Measurements from ENCODE around the gene KCNQ2.

The KCNQ2 gene

GRCh38 chr20:63478346-63479302 lies 6.2 kb upstream of the KCNQ2 start:
- peaks cover 7% of the 10 kb centered on the region; the same call in 1 of the 2 replicates for H3K27me3 ChIP-seq (ENCODE audit: low read depth, low read length)
- H3K9me3 ChIP-seq (ENCODE audit: insufficient read depth, low read length) = no peaks in the 10 kb centered on the region
- H3K4me2 ChIP-seq (ENCODE audit: low read length) = no peak overlapping the region
- no peaks in the 10 kb centered on the region for H3K79me2 ChIP-seq (ENCODE audit: low read length)
- H2AFZ ChIP-seq (ENCODE audit: low read depth, low read length) = no peak overlapping the region
- H3K36me3 ChIP-seq (replicated peaks; ENCODE audit: low read depth, low read length) = no peaks in the 10 kb centered on the region
- no peak overlapping the region for H3K4me3 ChIP-seq (ENCODE audit: low read length)
- no peaks in the 10 kb centered on the region for H4K20me1 ChIP-seq (ENCODE audit: insufficient read depth, low read length)
- TF ChIP-seq, protein P1, sequence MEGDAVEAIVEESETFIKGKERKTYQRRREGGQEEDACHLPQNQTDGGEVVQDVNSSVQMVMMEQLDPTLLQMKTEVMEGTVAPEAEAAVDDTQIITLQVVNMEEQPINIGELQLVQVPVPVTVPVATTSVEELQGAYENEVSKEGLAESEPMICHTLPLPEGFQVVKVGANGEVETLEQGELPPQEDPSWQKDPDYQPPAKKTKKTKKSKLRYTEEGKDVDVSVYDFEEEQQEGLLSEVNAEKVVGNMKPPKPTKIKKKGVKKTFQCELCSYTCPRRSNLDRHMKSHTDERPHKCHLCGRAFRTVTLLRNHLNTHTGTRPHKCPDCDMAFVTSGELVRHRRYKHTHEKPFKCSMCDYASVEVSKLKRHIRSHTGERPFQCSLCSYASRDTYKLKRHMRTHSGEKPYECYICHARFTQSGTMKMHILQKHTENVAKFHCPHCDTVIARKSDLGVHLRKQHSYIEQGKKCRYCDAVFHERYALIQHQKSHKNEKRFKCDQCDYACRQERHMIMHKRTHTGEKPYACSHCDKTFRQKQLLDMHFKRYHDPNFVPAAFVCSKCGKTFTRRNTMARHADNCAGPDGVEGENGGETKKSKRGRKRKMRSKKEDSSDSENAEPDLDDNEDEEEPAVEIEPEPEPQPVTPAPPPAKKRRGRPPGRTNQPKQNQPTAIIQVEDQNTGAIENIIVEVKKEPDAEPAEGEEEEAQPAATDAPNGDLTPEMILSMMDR (IDR thresholded peaks at IDR 0.05; ENCODE audit: low read depth, low read length) = no peak
- TF ChIP-seq EZH2phosphoT487 (IDR thresholded peaks at IDR 0.05; ENCODE audit: low read depth) = no peak
- no peaks in the 10 kb centered on the region for H3K4me1 ChIP-seq (ENCODE audit: low read length)
- no peak overlapping the region for H3K27ac ChIP-seq (ENCODE audit: low read length)
- no peak overlapping the region for H3K9ac ChIP-seq (ENCODE audit: low read length)

DNA sequence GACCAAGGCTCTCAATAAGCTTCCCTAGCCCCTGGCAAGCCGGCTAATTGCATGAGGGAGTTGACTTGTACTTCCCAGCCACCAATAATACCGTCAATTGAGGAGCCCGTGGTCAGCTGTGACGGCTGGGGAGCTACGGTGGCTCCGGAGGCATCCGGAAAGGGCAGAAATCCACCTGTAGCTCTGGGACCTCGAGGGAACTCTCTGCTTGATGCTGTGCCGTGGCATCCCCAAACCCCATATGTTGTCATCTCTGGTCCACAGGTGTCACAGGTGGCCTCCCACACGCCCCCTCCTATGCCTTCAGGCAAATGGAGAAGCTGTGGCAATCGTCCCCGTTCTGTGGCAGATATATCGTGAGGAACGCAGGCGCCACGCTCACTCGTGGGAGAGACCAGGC lies 5.5 kb upstream of the KCNQ2 start:
- H3K4me2 ChIP-seq (ENCODE audit: low read length) = no peak overlapping the region
- no peak overlapping the region for H3K4me3 ChIP-seq (ENCODE audit: low read length)
- H3K9me3 ChIP-seq (ENCODE audit: insufficient read depth, low read length) = no peaks in the 10 kb centered on the region
- no peaks in the 10 kb centered on the region for H4K20me1 ChIP-seq (ENCODE audit: insufficient read depth, low read length)
- no peak overlapping the region for H3K9ac ChIP-seq (ENCODE audit: low read length)
- no peaks in the 10 kb centered on the region for H3K36me3 ChIP-seq (replicated peaks; ENCODE audit: low read depth, low read length)
- peaks cover 7% of the 10 kb centered on the region; the same call in 1 of the 2 replicates for H3K27me3 ChIP-seq (ENCODE audit: low read depth, low read length)
- no peak overlapping the region for H2AFZ ChIP-seq (ENCODE audit: low read depth, low read length)
- TF ChIP-seq, protein P1 (IDR thresholded peaks at IDR 0.05; ENCODE audit: low read depth, low read length) = no peak
- no peak for TF ChIP-seq EZH2phosphoT487 (IDR thresholded peaks at IDR 0.05; ENCODE audit: low read depth)
- H3K4me1 ChIP-seq (ENCODE audit: low read length) = no peaks in the 10 kb centered on the region
- H3K27ac ChIP-seq (ENCODE audit: low read length) = no peak overlapping the region
- H3K79me2 ChIP-seq (ENCODE audit: low read length) = no peaks in the 10 kb centered on the region

DNA sequence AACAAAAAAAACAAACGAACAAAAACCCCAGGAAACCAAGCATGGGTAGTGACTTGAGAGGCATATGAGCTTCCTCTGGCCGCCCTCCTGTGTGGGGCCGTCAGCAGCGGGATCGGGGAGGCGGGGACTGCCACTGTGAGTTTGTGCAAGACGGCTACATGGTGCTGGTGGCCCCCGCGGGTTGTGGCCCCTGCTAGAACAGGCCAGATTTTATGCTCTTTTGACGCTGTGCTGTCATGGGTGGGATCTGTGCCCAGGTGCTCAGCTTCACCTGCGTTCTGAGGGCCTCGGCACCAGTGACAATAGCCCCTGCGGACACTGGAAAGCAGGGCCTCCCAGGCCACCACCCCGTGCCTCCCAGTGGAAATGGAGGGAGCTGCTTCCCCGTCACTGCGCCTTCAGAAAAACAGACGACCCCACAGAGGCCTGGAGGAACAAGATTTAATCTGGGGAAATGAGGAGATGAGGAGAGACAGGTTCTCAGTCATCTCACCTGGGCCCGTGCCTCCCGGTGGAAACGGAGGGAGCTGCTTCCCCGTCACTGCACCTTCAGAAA lies 4.7 kb upstream of the KCNQ2 start:
- H3K4me3 ChIP-seq (ENCODE audit: low read length) = no peak overlapping the region
- H3K9ac ChIP-seq (ENCODE audit: low read length) = no peak overlapping the region
- H2AFZ ChIP-seq (ENCODE audit: low read depth, low read length) = no peak overlapping the region
- H4K20me1 ChIP-seq (ENCODE audit: insufficient read depth, low read length) = no peaks in the 10 kb centered on the region
- H3K27ac ChIP-seq (ENCODE audit: low read length) = no peak overlapping the region
- TF ChIP-seq, protein P1 (IDR thresholded peaks at IDR 0.05; ENCODE audit: low read depth, low read length) = no peak
- no peak for TF ChIP-seq EZH2phosphoT487 (IDR thresholded peaks at IDR 0.05; ENCODE audit: low read depth)
- no peaks in the 10 kb centered on the region for H3K79me2 ChIP-seq (ENCODE audit: low read length)
- no peaks in the 10 kb centered on the region for H3K9me3 ChIP-seq (ENCODE audit: insufficient read depth, low read length)
- no peak overlapping the region for H3K4me2 ChIP-seq (ENCODE audit: low read length)
- H3K27me3 ChIP-seq (ENCODE audit: low read depth, low read length) = peaks cover 7% of the 10 kb centered on the region; the same call in 1 of the 2 replicates
- H3K36me3 ChIP-seq (replicated peaks; ENCODE audit: low read depth, low read length) = no peaks in the 10 kb centered on the region
- no peaks in the 10 kb centered on the region for H3K4me1 ChIP-seq (ENCODE audit: low read length)

- Histone ChIP-seq H3K36me3 (replicated peaks; ENCODE audit: low read depth, low read length) (no peaks in the 10 kb centered on the region), H2AFZ (ENCODE audit: low read depth, low read length) (no peak overlapping the region), H3K4me1 (ENCODE audit: low read length) (no peaks in the 10 kb centered on the region), H3K27ac (ENCODE audit: low read length) (no peak overlapping the region), H3K4me3 (ENCODE audit: low read length) (no peak overlapping the region), H3K9ac (ENCODE audit: low read length) (no peak overlapping the region), H3K4me2 (ENCODE audit: low read length) (no peak overlapping the region), H4K20me1 (ENCODE audit: insufficient read depth, low read length) (no peaks in the 10 kb centered on the region), H3K27me3 (ENCODE audit: low read depth, low read length) (peaks cover 7% of the 10 kb centered on the region; the same call in 1 of the 2 replicates), H3K79me2 (ENCODE audit: low read length) (no peaks in the 10 kb centered on the region), H3K9me3 (ENCODE audit: insufficient read depth, low read length) (no peaks in the 10 kb centered on the region)
- TF ChIP-seq, protein P1 (IDR thresholded peaks at IDR 0.05; ENCODE audit: low read depth, low read length) = no peak
Observed at GRCh38 chr20:63475209-63475608, 2.8 kb upstream of the KCNQ2 start.

All from OCI-LY3 (cell line).